Kidney epithelial cell (primary cell): ENCODE data around the gene DNAJC25. TPM values are rescaled to one million over a fixed set of nuclear protein-coding genes. Genes with fewer than 3 reads are reported as not detected.
"Not testable (repeated sequence)": the region's sequence is repeated elsewhere in the genome, so short reads cannot be mapped to it uniquely, and the experiment has no call there.

Experiments used
- DNase-seq: peaks from one replicate; pipeline ENCODE4 v3.0.0-alpha.2; 2010; ENCODE audit warnings: low read depth
- H3K27me3 ChIP-seq: 2 replicates; pipeline ENCODE4 v1.6.0; 2011; ENCODE audit warnings: low read length; ENCODE audit not compliant: control insufficient read depth, insufficient read depth
- H3K36me3 ChIP-seq: 2 replicates; pipeline ENCODE4 v1.5.1; 2011; ENCODE audit warnings: low read length; ENCODE audit not compliant: control insufficient read depth, insufficient read depth
- H3K4me3 ChIP-seq: 2 replicates; pipeline ENCODE4 v1.5.1; 2011; ENCODE audit warnings: low read depth, mild to moderate bottlenecking, control low read depth, low read length
- CTCF ChIP-seq: IDR thresholded peaks from 2 replicates; pipeline ENCODE4 v1.5.1; 2011; ENCODE audit warnings: mild to moderate bottlenecking, moderate library complexity, low read length, control low read depth, inconsistent platforms; ENCODE audit not compliant: insufficient read depth, poor library complexity, severe bottlenecking
- total RNA-seq: library from RNA; depleted of rRNA; stranded (reverse); fragments of >200 nt; gene quantifications from 2 replicates; pipeline ENCODE4 v1.2.3, GENCODE V29; 2015

DNAJC25 gene
- total RNA-seq, 1 donor from 2014 or later = 8.1 TPM

- Histone ChIP-seq H3K27me3 (no peaks in the 10 kb centered on the region), H3K36me3 (no peaks in the 10 kb centered on the region), H3K4me3 (no peak overlapping the region)
- no peak for DNase-seq
- TF ChIP-seq CTCF = no peak
Measured at GRCh38 chr9:111668026-111668573, 37.0 kb downstream of the DNAJC25 start.

GRCh38 chr9:111668601-111669000, 37.5 kb downstream of the DNAJC25 start:
- not testable (repeated sequence) for H3K27me3 ChIP-seq, DNase-seq, H3K36me3 ChIP-seq, H3K4me3 ChIP-seq

GRCh38 chr9:111674319-111674718, 43.2 kb downstream of the DNAJC25 start:
- Histone ChIP-seq H3K36me3 (no peaks in the 10 kb centered on the region), H3K27me3 (no peaks in the 10 kb centered on the region), H3K4me3 (no peak overlapping the region)
- TF ChIP-seq CTCF = no peak
- DNase-seq = no peak

- TF ChIP-seq CTCF = no peak
- no peak for DNase-seq
- Histone ChIP-seq H3K27me3 (no peaks in the 10 kb centered on the region), H3K4me3 (no peak overlapping the region), H3K36me3 (no peaks in the 10 kb centered on the region)
Measured at GRCh38 chr9:111676116-111676515, 45.0 kb downstream of the DNAJC25 start.

- DNase-seq = no peak
- Histone ChIP-seq H3K36me3 (no peaks in the 10 kb centered on the region), H3K27me3 (no peaks in the 10 kb centered on the region), H3K4me3 (no peak overlapping the region)
- TF ChIP-seq CTCF = no peak
Measured at GRCh38 chr9:111678293-111678692, 47.2 kb downstream of the DNAJC25 start.

GRCh38 chr9:111679199-111679598, 48.1 kb downstream of the DNAJC25 start:
- DNase-seq = no peak
- Histone ChIP-seq H3K27me3 (no peaks in the 10 kb centered on the region), H3K4me3 (no peak overlapping the region), H3K36me3 (no peaks in the 10 kb centered on the region)
- TF ChIP-seq CTCF = no peak
